SK-N-SH treated with all-trans-retinoic acid at 6 μM for 48 hours (cell line): ENCODE data around the gene THADA.

Source experiments
- ATAC-seq: fragments of 200-7000 bp; cut with Tn5 transposase; 3 replicates; pipeline ENCODE4 v1.9.1; 2020; ENCODE audit warnings: mild to moderate bottlenecking, moderate library complexity
- ARNTL ChIP-seq: fragments of 450-650 bp; formaldehyde crosslinking; IDR thresholded peaks from 2 replicates; pipeline ENCODE4 v1.5.0; 2020; ENCODE audit warnings: low read depth, mild to moderate bottlenecking, moderate library complexity, borderline replicate concordance
- BACH2 ChIP-seq: fragments of 250-450 bp; sonication (Bioruptor Pico); IDR thresholded peaks from 2 replicates; pipeline ENCODE4 v1.9.0; 2021; ENCODE audit warnings: mild to moderate bottlenecking, borderline replicate concordance
- CREB5 ChIP-seq: fragments of 250-450 bp; sonication (Bioruptor Pico); IDR thresholded peaks from 2 replicates; pipeline ENCODE4 v1.5.1; 2020; ENCODE audit warnings: low read depth, mild to moderate bottlenecking, moderate library complexity
- CSDC2 ChIP-seq: fragments of 250-450 bp; sonication (Bioruptor Pico); IDR thresholded peaks from 2 replicates; pipeline ENCODE4 v1.5.0; 2020; ENCODE audit warnings: mild to moderate bottlenecking, moderate library complexity
- CSRNP3 ChIP-seq: fragments of 250-450 bp; sonication (Bioruptor Pico); IDR thresholded peaks from 2 replicates; pipeline ENCODE4 v1.5.1; 2021; ENCODE audit warnings: mild to moderate bottlenecking, moderate library complexity
- GLIS3 ChIP-seq: fragments of 250-450 bp; sonication (Bioruptor Pico); IDR thresholded peaks from 2 replicates; pipeline ENCODE4 v1.5.0; 2020; ENCODE audit warnings: mild to moderate bottlenecking, moderate library complexity
- ISL1 ChIP-seq: fragments of 250-450 bp; sonication (Bioruptor Pico); IDR thresholded peaks from 2 replicates; pipeline ENCODE4 v2.1.2; 2022; ENCODE audit warnings: mild to moderate bottlenecking, moderate library complexity
- PATZ1 ChIP-seq: fragments of 250-450 bp; sonication (Bioruptor Pico); IDR thresholded peaks from 2 replicates; pipeline ENCODE4 v1.8.0; 2020; ENCODE audit warnings: mild to moderate bottlenecking, moderate library complexity, borderline replicate concordance
- POU6F1 ChIP-seq: fragments of 250-450 bp; sonication (Bioruptor Pico); IDR thresholded peaks from 2 replicates; pipeline ENCODE4 v1.8.0; 2021; ENCODE audit warnings: low read depth, mild to moderate bottlenecking, moderate library complexity, borderline replicate concordance
- RARB ChIP-seq: fragments of 250-450 bp; sonication (Bioruptor Pico); IDR thresholded peaks from 2 replicates; pipeline ENCODE4 v1.8.0; 2021; ENCODE audit warnings: mild to moderate bottlenecking, moderate library complexity
- SNAI2 ChIP-seq: fragments of 250-450 bp; sonication (Bioruptor Pico); IDR thresholded peaks from 2 replicates; pipeline ENCODE4 v1.5.0; 2020; ENCODE audit warnings: mild to moderate bottlenecking, moderate library complexity
- TCF4 ChIP-seq: fragments of 250-450 bp; sonication (Bioruptor Pico); IDR thresholded peaks from 2 replicates; pipeline ENCODE4 v1.8.0; 2021; ENCODE audit warnings: mild to moderate bottlenecking, moderate library complexity, borderline replicate concordance
- TSHZ2 ChIP-seq: fragments of 250-450 bp; sonication (Bioruptor Pico); IDR thresholded peaks from 2 replicates; pipeline ENCODE4 v1.5.0; 2020; ENCODE audit warnings: mild to moderate bottlenecking, moderate library complexity
- ZC3H10 ChIP-seq: fragments of 250-450 bp; sonication (Bioruptor Pico); IDR thresholded peaks from 2 replicates; pipeline ENCODE4 v1.5.1; 2021; ENCODE audit warnings: mild to moderate bottlenecking, moderate library complexity
- ZNF565 ChIP-seq: fragments of 450-650 bp; formaldehyde crosslinking; conservative IDR thresholded peaks from 2 replicates; pipeline ENCODE4 v1.5.0; 2020; ENCODE audit warnings: low read depth, mild to moderate bottlenecking, moderate library complexity
- ZNF70 ChIP-seq: fragments of 450-650 bp; formaldehyde crosslinking; IDR thresholded peaks from 2 replicates; pipeline ENCODE4 v1.5.0; 2020; ENCODE audit warnings: mild to moderate bottlenecking, moderate library complexity

The THADA gene

GRCh38 chr2:43455731-43456642 lies 139.9 kb downstream of the THADA start:
- ATAC-seq: 0 out of 3 replicates have a peak, but pooled peaks have one; percentile 18

GRCh38 chr2:43455296-43455695 lies 140.5 kb downstream of the THADA start:
- TF ChIP-seq ZNF565 (CRISPR knock-in tag) (no peak), ISL1 (CRISPR knock-in tag) (no peak)
- ATAC-seq: no peak

More at GRCh38 chr2:43455731-43456642, 139.9 kb downstream of the THADA start:
- TF ChIP-seq PATZ1 (CRISPR knock-in tag) (no peak), CSDC2 (no peak), RARB (CRISPR knock-in tag) (no peak), CREB5 (CRISPR knock-in tag) (no peak), GLIS3 (CRISPR knock-in tag) (no peak), ARNTL (no peak), POU6F1 (CRISPR knock-in tag) (no peak), TCF4 (no peak), SNAI2 (no peak)

GRCh38 chr2:43454791-43455190 lies 141.0 kb downstream of the THADA start:
- TF ChIP-seq CSRNP3 (CRISPR knock-in tag): no peak
- TF ChIP-seq, all 23 proteins: peak for 0
- no peak for ATAC-seq

- no peak for TF ChIP-seq ISL1 (CRISPR knock-in tag)
- no peak for TF ChIP-seq BACH2
- ATAC-seq: no peak
Measured at GRCh38 chr2:43453179-43454170, 142.4 kb downstream of the THADA start.

- peak; percentile 58 for ATAC-seq
- TF ChIP-seq ISL1 (CRISPR knock-in tag) (peak; percentile 38; the same call in 1 of the 2 replicates), ZC3H10 (no peak), BACH2 (no peak)
Measured at GRCh38 chr2:43452318-43452731, 143.5 kb downstream of the THADA start.

- no peak for ATAC-seq
- TF ChIP-seq GLIS3 (CRISPR knock-in tag): no peak
- TF ChIP-seq ZNF70: no peak
- TF ChIP-seq TSHZ2: no peak
- no peak for TF ChIP-seq POU6F1 (CRISPR knock-in tag)
- TF ChIP-seq RARB (CRISPR knock-in tag): no peak
- TF ChIP-seq, all 23 proteins: peak for 0
Measured at GRCh38 chr2:43450617-43451016, 145.2 kb downstream of the THADA start.
